Body of pancreas (tissue), 4 donors: ENCODE results near the gene WDFY4.

Experiments used
- CTCF ChIP-seq, 7 experiments: fragments of 450-650 bp in 4 of 7; fragments of 200-600 bp in 3 of 7; sonication (generic) in 3 of 7; IDR thresholded peaks; one replicate each; pipeline ENCODE4 v1.5.1; 2016 to 2019; ENCODE audit warnings: antibody characterized with exemption in 7 of 7
- POLR2A ChIP-seq, 3 donors: fragments of 450-650 bp; IDR thresholded peaks; one replicate each; pipeline ENCODE4 v1.6.1; 2016; ENCODE audit warnings: antibody characterized with exemption in 3 of 3, mild to moderate bottlenecking in 2 of 3

GRCh38 chr10:48742891-48743860 is 58.5 kb downstream of the WDFY4 start:
- no peak for TF ChIP-seq CTCF (IDR thresholded peaks at IDR 0.05)
- TF ChIP-seq POLR2A (IDR thresholded peaks at IDR 0.05): no peak
